T-helper 1 cell treated with Interleukin-12 subunit alpha and Interleukin-12 subunit beta and Interleukin-4 antibody, amounts not matched to agents 30 μg/mL and 1 μg/mL, for 36 hours (primary cell): ENCODE measurements around the gene ADCY7.
A peak's percentile ranks its signal among the peaks of the same experiment; 100 is the strongest.

Experiments used
- H3K27ac Mint-ChIP-seq: one replicate; pipeline ENCODE4 v1.8.0; 2021; ENCODE audit warnings: mild to moderate bottlenecking, mixed read lengths
- H3K27me3 Mint-ChIP-seq: one replicate; pipeline ENCODE4 v1.8.0; 2021; ENCODE audit warnings: low read depth, mixed read lengths
- H3K36me3 Mint-ChIP-seq: one replicate; pipeline ENCODE4 v1.8.0; 2021; ENCODE audit warnings: low read depth, mixed read lengths
- H3K4me1 Mint-ChIP-seq: one replicate; pipeline ENCODE4 v1.8.0; 2021; ENCODE audit warnings: low read depth, mixed read lengths
- H3K4me3 Mint-ChIP-seq: one replicate; pipeline ENCODE4 v1.8.0; 2021; ENCODE audit warnings: mild to moderate bottlenecking, moderate library complexity, mixed read lengths
- H3K9me3 Mint-ChIP-seq: one replicate; pipeline ENCODE4 v1.8.0; 2021; ENCODE audit warnings: mixed read lengths

Gene ADCY7

DNA sequence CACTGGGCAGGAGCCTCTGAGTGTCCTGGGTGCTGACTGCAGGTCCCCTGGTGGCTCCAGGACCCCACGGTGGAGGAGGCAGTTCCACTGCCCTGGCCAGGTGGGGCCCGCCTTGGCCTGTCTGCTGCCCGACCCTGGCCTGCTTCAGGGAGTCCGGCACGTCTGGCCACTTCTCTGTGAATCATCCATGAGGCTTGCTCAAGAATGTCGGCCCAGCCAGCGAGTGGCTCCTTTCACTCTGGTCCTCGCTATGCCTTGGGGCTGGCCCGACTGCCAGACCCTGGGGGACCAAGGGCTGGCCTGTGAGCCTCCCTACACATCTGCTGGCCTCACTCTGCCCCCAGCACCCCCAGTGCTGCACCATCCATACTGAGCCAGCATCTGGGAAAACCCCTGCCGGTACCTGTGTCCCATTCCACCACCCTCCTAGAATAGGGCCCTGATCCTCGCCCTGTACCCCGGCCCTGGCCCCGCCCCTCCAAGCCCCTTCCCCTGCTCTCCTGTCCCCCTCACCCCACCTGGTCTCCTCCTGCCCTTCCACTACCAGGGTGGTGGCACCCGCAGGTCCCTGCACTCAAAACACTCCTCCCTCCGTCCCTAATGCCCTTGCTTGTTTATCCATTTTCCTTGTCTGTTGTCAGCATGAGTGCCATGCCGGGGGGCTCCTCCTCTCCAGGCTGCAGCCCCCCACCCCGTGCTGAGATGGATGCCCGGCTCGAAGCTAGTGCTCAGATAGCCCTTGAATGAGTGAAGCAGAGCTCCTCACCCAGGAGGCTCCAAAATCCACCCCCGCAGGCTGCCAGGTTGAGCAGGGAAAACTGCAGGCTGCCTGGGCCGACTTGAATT is 35.5 kb downstream of the ADCY7 start:
- no peak overlapping the region for H3K4me3 Mint-ChIP-seq

DNA sequence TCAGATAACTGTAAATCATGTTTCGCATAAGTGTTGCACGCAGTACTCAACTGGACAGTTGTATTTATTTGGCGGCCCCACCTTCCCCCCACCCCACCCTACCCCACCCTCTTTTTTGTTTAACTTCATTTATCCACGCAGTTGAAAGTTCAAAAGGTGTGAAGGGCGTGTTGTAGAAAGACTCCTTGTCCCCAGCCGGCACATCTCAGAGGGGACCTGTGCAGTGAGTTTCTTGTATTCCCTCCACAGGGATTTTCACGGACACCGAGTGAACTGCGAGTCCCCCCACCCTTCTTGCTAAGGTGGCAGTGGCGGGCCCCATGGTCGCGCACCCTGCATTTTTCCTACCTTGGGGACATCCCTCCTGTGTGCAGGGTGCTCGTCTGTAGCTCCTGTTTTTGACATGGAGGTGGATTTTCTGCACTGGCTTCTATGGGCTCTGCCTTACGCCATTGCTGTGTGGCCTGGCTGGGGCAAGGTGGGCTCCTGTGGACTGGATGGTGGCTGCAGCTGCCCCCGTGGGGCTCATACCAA is 36.2 kb downstream of the ADCY7 start:
- Mint-ChIP-seq H3K36me3 (peaks cover 21% of the 10 kb centered on the region), H3K27ac (no peak overlapping the region), H3K4me1 (peaks cover 2% of the 10 kb centered on the region), H3K9me3 (no peaks in the 10 kb centered on the region), H3K27me3 (no peaks in the 10 kb centered on the region), H3K4me3 (no peak overlapping the region)

More for the DNA sequence above, 35.5 kb downstream of the ADCY7 start:
- H3K27ac Mint-ChIP-seq, result no peak overlapping the region
- H3K36me3 Mint-ChIP-seq, result peaks cover 14% of the 10 kb centered on the region
- no peaks in the 10 kb centered on the region for H3K27me3 Mint-ChIP-seq
- H3K4me1 Mint-ChIP-seq, result peaks cover 2% of the 10 kb centered on the region
- H3K9me3 Mint-ChIP-seq, result no peaks in the 10 kb centered on the region

DNA sequence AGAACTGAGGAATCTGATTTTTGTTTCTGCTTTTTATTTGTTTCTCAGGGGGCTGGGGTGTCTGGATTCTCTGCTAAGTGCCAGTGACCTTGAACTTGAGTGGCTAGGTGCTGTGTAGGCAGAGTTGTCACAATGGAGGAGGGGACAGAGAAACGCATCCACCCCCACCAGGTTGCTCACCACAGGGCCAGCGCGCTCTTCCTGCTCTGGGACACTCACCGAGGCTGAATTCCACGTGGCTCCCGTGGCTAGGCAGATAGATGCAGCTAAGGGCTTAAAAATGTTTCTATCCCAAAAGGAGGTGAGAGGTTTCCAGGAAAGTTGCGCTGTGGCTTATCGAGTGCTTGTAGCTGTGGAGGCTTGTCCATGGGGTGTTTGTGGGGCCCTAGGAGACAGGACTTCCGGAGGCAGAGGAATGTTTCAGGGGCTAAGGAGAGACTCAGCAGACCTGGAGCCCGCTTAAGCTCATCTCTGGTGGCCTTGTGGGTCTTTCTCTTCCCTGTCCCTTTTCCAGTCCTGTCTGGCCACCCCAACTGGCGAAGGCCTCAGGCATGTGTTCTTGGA is 36.8 kb downstream of the ADCY7 start:
- no peak overlapping the region for H3K27ac Mint-ChIP-seq
- peaks cover 22% of the 10 kb centered on the region for H3K36me3 Mint-ChIP-seq
- H3K4me1 Mint-ChIP-seq, result peaks cover 2% of the 10 kb centered on the region
- H3K9me3 Mint-ChIP-seq, result no peaks in the 10 kb centered on the region
- H3K27me3 Mint-ChIP-seq, result no peaks in the 10 kb centered on the region
- no peak overlapping the region for H3K4me3 Mint-ChIP-seq

DNA sequence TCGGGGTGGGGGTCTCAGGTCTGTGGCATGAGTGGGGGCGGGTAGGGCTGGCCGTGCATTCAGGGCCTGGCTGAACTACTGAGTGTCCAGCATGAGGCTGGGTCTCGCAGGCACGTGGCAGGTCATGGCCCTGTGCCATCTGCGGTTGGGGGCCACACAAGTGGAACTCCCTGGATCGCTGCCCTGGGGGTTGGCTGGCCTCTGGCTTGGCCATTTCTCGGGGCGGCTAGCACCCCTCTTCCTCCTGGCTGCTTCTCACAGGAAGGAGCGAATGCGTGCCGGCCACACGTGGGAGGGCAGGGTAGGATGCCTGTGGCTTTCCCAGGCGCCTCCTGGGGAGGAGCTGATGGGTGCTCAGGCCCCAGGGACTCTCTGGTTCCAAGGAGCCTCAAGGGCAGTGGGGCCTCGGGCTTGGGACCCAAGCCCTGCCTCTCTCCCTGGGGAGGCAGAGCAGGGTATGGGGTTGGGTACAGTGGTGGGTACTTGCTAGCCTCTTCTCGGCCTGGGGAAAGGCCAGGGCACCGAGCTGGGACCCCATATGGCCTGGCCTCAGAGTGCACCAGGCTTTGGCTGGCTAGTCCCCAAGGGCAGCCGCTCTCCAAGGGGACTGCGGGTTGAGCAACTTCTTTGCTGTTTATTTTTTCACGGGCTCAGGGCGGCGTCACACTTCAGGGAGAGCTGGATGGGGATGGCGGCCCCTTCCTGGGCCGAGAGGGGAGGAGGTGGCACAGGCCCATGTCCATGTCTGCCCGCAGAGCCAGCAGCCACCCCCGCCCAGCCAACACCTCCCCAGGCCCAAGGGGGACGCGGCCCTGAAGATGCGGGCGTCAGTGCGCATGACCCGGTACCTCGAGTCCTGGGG is 37.5 kb downstream of the ADCY7 start:
- Mint-ChIP-seq H3K9me3 (no peaks in the 10 kb centered on the region), H3K4me1 (peaks cover 2% of the 10 kb centered on the region), H3K27ac (no peak overlapping the region), H3K36me3 (peaks cover 22% of the 10 kb centered on the region), H3K4me3 (no peak overlapping the region), H3K27me3 (no peaks in the 10 kb centered on the region)

DNA sequence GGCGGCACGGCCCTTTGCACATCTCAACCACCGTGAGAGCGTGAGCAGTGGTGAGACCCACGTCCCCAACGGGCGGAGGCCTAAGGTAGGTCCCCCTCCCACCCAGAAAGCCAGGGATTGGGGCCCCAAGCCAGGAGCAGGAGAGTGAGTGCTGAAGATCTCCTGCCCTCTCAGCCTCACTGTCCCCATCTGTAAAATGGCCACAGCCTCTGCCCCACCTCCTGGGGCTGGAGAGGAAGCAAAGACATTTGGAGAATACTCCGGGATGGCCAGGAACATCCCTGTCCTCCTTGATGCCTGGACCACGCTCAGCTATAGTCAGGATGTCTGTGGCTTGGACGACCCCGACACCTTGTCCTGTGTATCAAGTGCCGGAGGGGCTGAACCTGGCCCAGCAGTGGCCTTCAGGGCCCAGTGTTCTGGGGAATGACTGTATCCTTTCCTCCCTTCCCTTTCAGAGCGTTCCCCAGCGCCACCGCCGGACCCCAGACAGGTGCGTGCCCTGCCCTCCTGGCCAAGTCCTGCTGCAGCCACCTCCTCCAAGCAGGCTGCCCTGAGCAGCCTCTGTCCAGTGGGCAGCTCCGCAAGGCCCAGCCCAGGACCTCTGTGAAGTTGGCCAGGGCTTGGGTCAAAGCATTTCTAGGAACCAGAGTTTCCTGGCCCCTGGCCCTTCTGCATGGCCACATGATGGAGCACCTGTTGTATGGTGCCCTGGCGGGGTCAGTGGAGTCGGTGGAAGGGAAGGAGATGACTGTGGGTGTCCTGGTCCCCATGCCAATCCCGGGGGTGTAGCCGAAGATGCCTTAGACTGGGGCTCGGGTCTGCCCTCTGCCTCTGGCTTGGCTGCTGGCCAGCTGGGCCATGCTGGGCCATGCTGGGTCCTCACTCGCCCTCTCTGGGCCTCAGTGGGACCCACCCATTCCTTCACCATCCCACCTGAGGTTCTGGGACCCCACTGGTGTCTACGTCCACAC is 38.4 kb downstream of the ADCY7 start:
- H3K9me3 Mint-ChIP-seq, result no peaks in the 10 kb centered on the region
- H3K4me3 Mint-ChIP-seq, result no peak overlapping the region
- no peak overlapping the region for H3K27ac Mint-ChIP-seq
- no peaks in the 10 kb centered on the region for H3K27me3 Mint-ChIP-seq
- peaks cover 2% of the 10 kb centered on the region for H3K4me1 Mint-ChIP-seq
- H3K36me3 Mint-ChIP-seq, result peaks cover 22% of the 10 kb centered on the region

DNA sequence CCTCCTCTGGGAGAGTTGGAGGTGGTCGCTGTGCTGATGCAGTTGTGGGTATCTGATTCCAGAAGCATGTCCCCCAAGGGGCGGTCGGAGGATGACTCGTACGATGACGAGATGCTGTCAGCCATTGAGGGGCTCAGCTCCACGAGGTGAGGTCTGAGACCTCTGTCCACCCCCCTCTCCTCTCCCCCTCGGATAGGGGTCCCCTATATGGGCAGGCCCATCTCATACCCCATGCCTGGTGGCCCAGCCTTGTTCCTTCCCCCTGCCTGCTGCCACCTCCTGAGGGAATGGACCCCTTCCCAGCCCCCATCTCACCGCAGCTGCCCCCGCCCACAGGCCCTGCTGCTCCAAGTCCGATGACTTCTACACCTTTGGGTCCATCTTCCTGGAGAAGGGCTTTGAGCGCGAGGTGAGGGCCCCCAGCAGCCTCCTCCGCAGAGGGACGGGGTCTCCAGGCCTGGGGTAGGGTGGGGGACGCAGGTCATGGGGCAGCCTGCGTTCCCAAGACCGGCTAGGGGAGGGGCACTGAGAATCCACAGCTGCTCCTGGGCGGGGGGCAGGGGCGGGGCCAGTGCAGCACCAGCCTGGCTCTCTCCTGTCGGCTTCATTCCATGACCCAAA is 39.2 kb downstream of the ADCY7 start:
- H3K36me3 Mint-ChIP-seq, result peaks cover 28% of the 10 kb centered on the region

DNA sequence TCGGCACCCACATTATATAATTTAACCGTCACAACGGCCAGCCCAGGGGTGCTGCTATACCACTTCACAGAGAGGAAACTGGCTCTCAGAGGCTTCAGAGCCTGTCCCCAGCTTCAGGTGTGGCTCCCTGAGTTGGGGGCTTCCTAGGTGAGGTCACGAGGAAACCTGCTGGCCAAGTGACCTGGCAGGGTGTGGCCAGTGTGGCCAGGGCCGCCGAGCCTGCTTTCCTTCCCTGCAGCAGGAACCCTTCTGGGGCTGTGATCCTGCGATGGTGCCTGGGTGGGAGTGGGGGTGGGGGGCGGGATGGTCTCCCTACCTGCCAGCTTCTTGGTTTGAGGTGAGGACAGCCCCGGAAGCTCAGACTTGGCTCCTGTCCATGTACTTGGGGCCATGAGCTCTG is 39.9 kb downstream of the ADCY7 start:
- no peak overlapping the region for H3K27ac Mint-ChIP-seq
- H3K36me3 Mint-ChIP-seq, result peaks cover 28% of the 10 kb centered on the region
- no peak overlapping the region for H3K4me3 Mint-ChIP-seq
- H3K4me1 Mint-ChIP-seq, result peaks cover 8% of the 10 kb centered on the region
- H3K27me3 Mint-ChIP-seq, result no peaks in the 10 kb centered on the region
- H3K9me3 Mint-ChIP-seq, result no peaks in the 10 kb centered on the region

More for the DNA sequence above, 39.2 kb downstream of the ADCY7 start:
- Mint-ChIP-seq H3K4me3 (no peak overlapping the region), H3K27me3 (no peaks in the 10 kb centered on the region), H3K4me1 (peaks cover 8% of the 10 kb centered on the region), H3K9me3 (no peaks in the 10 kb centered on the region), H3K27ac (no peak overlapping the region)

DNA sequence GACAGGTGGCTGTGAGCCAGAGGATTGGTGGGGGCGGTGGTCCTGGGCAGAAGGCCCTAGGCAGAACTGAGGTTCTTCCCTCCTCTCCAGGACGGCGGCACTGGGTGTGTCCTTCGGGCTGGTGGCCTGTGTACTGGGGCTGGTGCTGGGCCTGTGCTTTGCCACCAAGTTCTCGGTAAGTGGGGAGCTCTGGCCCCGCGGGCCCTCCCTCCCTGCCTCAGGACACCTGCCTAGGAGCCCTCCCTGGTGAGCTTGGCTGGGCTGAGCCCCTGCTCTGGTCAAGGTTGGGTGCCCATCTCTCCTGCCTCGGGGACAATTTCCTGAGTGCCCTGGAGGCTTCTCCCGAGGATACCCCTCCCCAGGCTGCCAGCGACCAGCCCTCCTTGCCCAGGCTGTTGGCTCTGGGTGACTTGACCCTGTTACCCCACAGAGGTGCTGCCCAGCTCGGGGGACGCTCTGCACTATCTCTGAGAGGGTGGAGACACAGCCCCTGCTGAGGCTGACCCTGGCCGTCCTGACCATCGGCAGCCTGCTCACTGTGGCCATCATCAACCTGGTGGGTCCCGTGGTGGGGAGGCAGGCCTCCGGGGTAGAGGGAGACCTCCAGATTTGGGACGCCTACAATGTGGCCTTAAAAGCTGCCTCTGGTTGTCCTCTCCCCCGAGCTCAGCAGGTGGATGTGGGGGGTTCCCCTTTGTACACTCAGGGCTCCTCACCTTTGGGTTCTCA is 42.0 kb downstream of the ADCY7 start:
- no peaks in the 10 kb centered on the region for H3K9me3 Mint-ChIP-seq
- no peak overlapping the region for H3K4me3 Mint-ChIP-seq
- no peaks in the 10 kb centered on the region for H3K27me3 Mint-ChIP-seq
- H3K4me1 Mint-ChIP-seq, result peaks cover 17% of the 10 kb centered on the region
- H3K36me3 Mint-ChIP-seq, result peaks cover 32% of the 10 kb centered on the region
- H3K27ac Mint-ChIP-seq, result no peak overlapping the region

DNA sequence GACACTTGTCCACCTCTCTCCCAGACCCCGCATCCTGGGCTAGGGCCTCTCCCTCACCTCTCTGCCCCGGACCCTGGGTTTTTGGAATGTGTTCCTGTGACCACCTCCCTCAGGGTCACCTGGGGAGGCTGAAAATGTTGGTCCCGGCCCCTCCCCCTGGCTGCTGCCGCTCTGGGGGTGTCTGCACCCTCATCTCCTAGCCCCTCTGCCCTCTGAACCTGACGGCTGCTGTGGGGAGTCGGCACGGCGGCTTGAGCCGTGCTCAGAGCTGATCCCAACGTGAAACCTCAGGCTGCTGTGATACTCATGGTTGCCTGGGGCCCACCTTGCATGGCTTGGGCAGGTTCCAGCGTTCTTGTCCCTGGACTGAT is 42.8 kb downstream of the ADCY7 start:
- Mint-ChIP-seq H3K9me3 (no peaks in the 10 kb centered on the region), H3K4me3 (no peak overlapping the region), H3K27me3 (no peaks in the 10 kb centered on the region), H3K4me1 (peaks cover 22% of the 10 kb centered on the region), H3K36me3 (peaks cover 39% of the 10 kb centered on the region), H3K27ac (no peak overlapping the region)

DNA sequence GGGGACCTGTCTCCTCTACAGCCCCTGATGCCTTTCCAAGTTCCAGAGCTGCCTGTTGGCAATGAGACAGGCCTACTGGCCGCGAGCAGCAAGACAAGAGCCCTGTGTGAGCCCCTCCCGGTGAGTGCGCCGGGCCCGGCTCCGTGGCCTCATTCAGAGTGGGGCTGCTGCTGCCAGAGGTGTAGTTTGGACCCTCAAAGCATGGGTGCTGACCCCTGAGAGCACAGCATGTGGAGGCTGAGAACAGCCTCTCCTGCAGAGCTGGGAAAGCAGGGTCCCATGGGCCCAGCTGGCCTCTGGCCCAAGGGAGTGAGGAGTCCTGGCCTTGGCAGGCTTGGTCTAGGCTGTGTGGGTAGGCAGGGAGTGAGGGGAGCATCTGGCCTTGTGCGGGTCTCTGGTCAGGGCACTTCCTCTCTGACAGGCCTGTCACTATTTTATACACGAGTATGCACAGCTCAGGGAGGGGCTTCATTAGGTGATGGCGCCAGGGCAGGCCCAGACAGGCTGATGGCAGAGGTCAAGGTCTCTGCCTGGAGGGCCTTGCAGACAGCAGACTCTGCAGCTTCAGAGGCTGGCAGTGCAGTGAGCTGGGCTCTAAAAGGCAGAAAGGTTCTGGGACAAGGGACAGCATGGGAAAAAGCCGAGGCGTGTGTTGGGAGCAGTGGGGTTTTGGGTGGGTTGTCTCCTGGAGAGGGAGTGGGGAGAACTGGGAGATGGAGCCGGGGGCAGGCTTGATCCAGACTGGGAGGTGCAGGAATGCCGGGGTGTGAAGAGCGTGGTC is 43.4 kb downstream of the ADCY7 start:
- H3K36me3 Mint-ChIP-seq, result peaks cover 39% of the 10 kb centered on the region
- no peak overlapping the region for H3K4me3 Mint-ChIP-seq
- no peaks in the 10 kb centered on the region for H3K9me3 Mint-ChIP-seq
- no peaks in the 10 kb centered on the region for H3K27me3 Mint-ChIP-seq
- H3K27ac Mint-ChIP-seq, result peak overlapping the region; percentile 41
- H3K4me1 Mint-ChIP-seq, result peaks cover 22% of the 10 kb centered on the region

DNA sequence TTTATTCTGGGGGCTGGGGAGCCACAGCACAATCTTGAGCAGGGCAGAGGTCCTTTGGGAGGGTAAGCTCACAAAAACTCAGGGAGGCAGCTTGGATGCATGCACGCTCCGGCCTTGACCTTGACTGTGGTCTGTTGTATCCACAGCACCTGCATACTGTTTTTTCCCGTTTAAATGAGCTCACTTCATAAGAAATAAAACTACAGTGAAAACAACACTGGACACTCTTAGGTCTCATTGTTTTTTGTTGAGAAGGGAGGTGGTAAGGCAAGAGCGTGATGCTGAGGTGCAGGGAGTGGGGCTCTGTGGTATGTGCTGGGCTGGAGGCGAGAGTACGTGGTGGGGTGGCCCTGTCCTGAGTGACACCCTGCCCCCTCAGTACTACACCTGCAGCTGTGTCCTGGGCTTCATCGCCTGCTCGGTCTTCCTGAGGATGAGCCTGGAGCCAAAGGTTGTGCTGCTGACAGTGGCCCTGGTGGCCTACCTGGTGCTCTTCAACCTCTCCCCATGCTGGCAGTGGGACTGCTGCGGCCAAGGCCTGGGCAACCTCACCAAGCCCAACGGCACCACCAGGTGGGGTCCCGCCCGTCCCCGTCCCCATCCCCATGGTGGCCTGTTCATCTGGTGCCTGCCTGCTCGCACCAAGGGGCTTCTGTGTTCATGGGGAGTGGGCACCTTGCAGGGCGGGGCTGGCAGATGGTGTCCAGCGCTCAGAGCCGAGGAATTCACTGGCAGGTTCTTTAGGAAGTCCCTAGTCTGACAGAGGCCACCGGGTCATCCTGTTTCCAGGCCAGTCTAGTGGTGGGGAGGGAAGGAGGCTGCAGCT is 44.2 kb downstream of the ADCY7 start:
- no peaks in the 10 kb centered on the region for H3K27me3 Mint-ChIP-seq

DNA sequence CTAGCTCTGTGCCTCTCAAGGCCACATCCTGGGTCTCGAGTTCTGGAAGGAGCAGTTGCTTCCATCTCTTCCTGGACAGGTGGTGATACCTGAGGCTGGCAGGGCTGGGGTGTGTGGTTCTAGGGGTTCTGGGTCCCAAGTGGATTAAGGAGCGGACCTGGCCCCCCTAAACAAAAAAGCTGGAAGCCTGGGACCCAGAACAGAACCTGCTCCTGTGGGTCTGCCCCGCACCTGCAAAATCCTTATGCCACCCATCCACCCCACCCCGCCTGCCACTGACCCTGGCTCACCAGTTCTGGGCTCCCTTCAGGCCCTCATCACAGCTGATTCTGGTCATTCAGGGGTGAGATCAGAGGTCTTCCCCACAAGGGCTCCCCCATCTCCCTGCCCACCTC is 44.8 kb downstream of the ADCY7 start:
- Mint-ChIP-seq H3K4me3 (no peak overlapping the region), H3K4me1 (peaks cover 24% of the 10 kb centered on the region), H3K27ac (peak overlapping the region; percentile 70), H3K9me3 (no peaks in the 10 kb centered on the region), H3K27me3 (no peaks in the 10 kb centered on the region), H3K36me3 (peaks cover 44% of the 10 kb centered on the region)

More for the DNA sequence above, 44.2 kb downstream of the ADCY7 start:
- peaks cover 24% of the 10 kb centered on the region for H3K4me1 Mint-ChIP-seq
- H3K4me3 Mint-ChIP-seq, result no peak overlapping the region
- peak overlapping the region; percentile 41 for H3K27ac Mint-ChIP-seq
- H3K9me3 Mint-ChIP-seq, result no peaks in the 10 kb centered on the region
- peaks cover 42% of the 10 kb centered on the region for H3K36me3 Mint-ChIP-seq
